ENCODE results near the gene SMAD1. TPM values are rescaled to one million over a fixed set of nuclear protein-coding genes. Genes with fewer than 3 reads are reported as not detected.

The SMAD1 gene
- total RNA-seq, 2 experiments from 2014 or later, result 9.7 to 11.5 TPM

- CTCF ChIA-PET, result no interaction called here
- H3K4me3 Mint-ChIP-seq, result no peak overlapping the region
- no peaks in the 10 kb centered on the region for H3K27me3 Mint-ChIP-seq
- Histone ChIP-seq H3K36me3 (ENCODE audit: insufficient read depth, low read length) (no peaks in the 10 kb centered on the region), H3K27ac (ENCODE audit: low read depth in 1 of 2, low read length in 2 of 2) (no peak overlapping the region), H3K27me3 (ENCODE audit: control insufficient read depth in 1 of 2, insufficient read depth in 2 of 2, low read length in 2 of 2) (peaks cover 10 to 11% of the 10 kb centered on the region in 2 experiments), H3K4me1 (ENCODE audit: insufficient read depth, low read length) (peaks cover 12% of the 10 kb centered on the region), H3K4me3 (ENCODE audit: low read length) (no peak overlapping the region), H3K9me3 (ENCODE audit: control insufficient read depth in 1 of 2, insufficient read depth in 1 of 2, low read length in 2 of 2) (no peaks in the 10 kb centered on the region)
- intact Hi-C loops (cut with DNase I, micrococcal nuclease), result loop anchor here in 1 of 2 experiments (5.0 to 10.0 kb wide), 2 partner anchors 303 to 690 kb away; partner anchors contain the start of genes LSM6 and OTUD4
- DNase-seq (no peak), ATAC-seq (ENCODE audit: poor library complexity) (no peak)
- no peaks in the 10 kb centered on the region for H3K9me3 Mint-ChIP-seq
- POLR2A ChIA-PET, result interaction anchor here (0.6 to 1.5 kb wide), 3 partner anchors 134 to 452 kb away, joined by 3 to 5 read pairs (median 4); partner anchors contain the start of gene MMAA
- no peak overlapping the region for H3K27ac Mint-ChIP-seq
- H3K4me1 Mint-ChIP-seq (ENCODE audit: low read depth), result peaks cover 8% of the 10 kb centered on the region
- TF ChIP-seq CTCF (IDR thresholded peaks at IDR 0.05), result no peak
- H3K36me3 Mint-ChIP-seq (ENCODE audit: low read depth), result peaks cover 5% of the 10 kb centered on the region
These were observed 3.5 kb downstream of the SMAD1 start for GRCh38 chr4:145485120-145485519.

GRCh38 chr4:145486603-145487002 lies 5.0 kb downstream of the SMAD1 start:
- peaks cover 0 to 6% of the 10 kb centered on the region in 2 experiments for H3K27me3 ChIP-seq (ENCODE audit: control insufficient read depth in 1 of 2, insufficient read depth in 2 of 2, low read length in 2 of 2)
- peaks cover 7% of the 10 kb centered on the region for H3K4me1 ChIP-seq (ENCODE audit: insufficient read depth, low read length)
- H3K36me3 ChIP-seq (ENCODE audit: insufficient read depth, low read length), result no peaks in the 10 kb centered on the region
- Mint-ChIP-seq H3K27ac (no peak overlapping the region), H3K27me3 (no peaks in the 10 kb centered on the region), H3K36me3 (ENCODE audit: low read depth) (no peaks in the 10 kb centered on the region), H3K9me3 (no peaks in the 10 kb centered on the region), H3K4me1 (ENCODE audit: low read depth) (no peaks in the 10 kb centered on the region), H3K4me3 (no peak overlapping the region)
- no peak overlapping the region for H3K27ac ChIP-seq (ENCODE audit: low read depth in 1 of 2, low read length in 2 of 2)
- no peak for TF ChIP-seq CTCF (IDR thresholded peaks at IDR 0.05)
- intact Hi-C loops (cut with DNase I, micrococcal nuclease), result loop anchor here in 1 of 2 experiments (5.0 to 10.0 kb wide), 2 partner anchors 304 to 688 kb away; partner anchors contain the start of genes LSM6 and OTUD4
- ChIA-PET POLR2A (interaction anchor here (1.6 kb wide), 1 partner anchor 388 kb away, joined by 6 read pairs; the partner anchor contains the start of genes ABCE1 and ANAPC10), CTCF (no interaction called here)
- ATAC-seq (ENCODE audit: poor library complexity), result no peak
- DNase-seq, result no peak
- no peaks in the 10 kb centered on the region for H3K9me3 ChIP-seq (ENCODE audit: control insufficient read depth in 1 of 2, insufficient read depth in 1 of 2, low read length in 2 of 2)
- H3K4me3 ChIP-seq (ENCODE audit: low read length), result no peak overlapping the region

- Histone ChIP-seq H3K4me1 (ENCODE audit: insufficient read depth, low read length) (peaks cover 4% of the 10 kb centered on the region), H3K9me3 (ENCODE audit: control insufficient read depth in 1 of 2, insufficient read depth in 1 of 2, low read length in 2 of 2) (no peaks in the 10 kb centered on the region), H3K27ac (ENCODE audit: low read depth in 1 of 2, low read length in 2 of 2) (no peak overlapping the region), H3K36me3 (ENCODE audit: insufficient read depth, low read length) (no peaks in the 10 kb centered on the region), H3K27me3 (ENCODE audit: control insufficient read depth in 1 of 2, insufficient read depth in 2 of 2, low read length in 2 of 2) (peaks cover 0 to 4% of the 10 kb centered on the region in 2 experiments), H3K4me3 (ENCODE audit: low read length) (no peak overlapping the region)
- CTCF ChIA-PET, result interaction anchor here (1.2 kb wide), 1 partner anchor 9 kb away, joined by 4 read pairs; no protein-coding TSS in a partner anchor
- H3K4me3 Mint-ChIP-seq, result peak overlapping the region; percentile 73
- no peaks in the 10 kb centered on the region for H3K36me3 Mint-ChIP-seq (ENCODE audit: low read depth)
- H3K9me3 Mint-ChIP-seq, result no peaks in the 10 kb centered on the region
- no peaks in the 10 kb centered on the region for H3K27me3 Mint-ChIP-seq
- H3K27ac Mint-ChIP-seq, result no peak overlapping the region
- DNase-seq (peak in 5 of 14 experiments; percentile 3 to 19 (median 15)), ATAC-seq (ENCODE audit: poor library complexity) (peak; percentile 85)
- intact Hi-C loops (cut with DNase I, micrococcal nuclease), result loop anchor here in 1 of 2 experiments (5.0 to 10.0 kb wide), 2 partner anchors 305 to 687 kb away; partner anchors contain the start of genes LSM6 and OTUD4
- POLR2A ChIA-PET, result interaction anchor here (0.7 to 1.6 kb wide), 5 partner anchors 269 to 389 kb away, joined by 3 to 6 read pairs (median 3); partner anchors contain the start of genes ABCE1 and ANAPC10
- no peaks in the 10 kb centered on the region for H3K4me1 Mint-ChIP-seq (ENCODE audit: low read depth)
- TF ChIP-seq CTCF (IDR thresholded peaks at IDR 0.05), result no peak
These were observed 6.0 kb downstream of the SMAD1 start for GRCh38 chr4:145487631-145488030.
